Stimulated activated CD8-positive, alpha-beta memory T cell treated with anti-CD3 and anti-CD28 coated beads, Interleukin-15, amount 100 ng/mL, for 1 hour (primary cell): ENCODE results near the gene OR4F3.
"Not testable (repeated sequence)": the region's sequence is repeated elsewhere in the genome, so short reads cannot be mapped to it uniquely, and the experiment has no call there.

Experiments
- DNase-seq: peaks from one replicate; pipeline ENCODE4 v3.0.0-alpha.2; 2020; ENCODE audit warnings: low read depth

Gene OR4F3

GRCh38 chr5:181366968-181367367, at the start of gene OR4F3:
Gene OR4F3, plus strand, starts transcription at chr5:181367268.
- DNase-seq: not testable (repeated sequence)
